ENCODE results near the gene DKKL1. TPM values are rescaled to one million over a fixed set of nuclear protein-coding genes. Genes with fewer than 3 reads are reported as not detected.

DKKL1 gene
- total and polyA plus RNA-seq, 2 of the 4 experiments (the other 2 are of a cell fraction): 0.67 TPM; not detected in 1

DNA sequence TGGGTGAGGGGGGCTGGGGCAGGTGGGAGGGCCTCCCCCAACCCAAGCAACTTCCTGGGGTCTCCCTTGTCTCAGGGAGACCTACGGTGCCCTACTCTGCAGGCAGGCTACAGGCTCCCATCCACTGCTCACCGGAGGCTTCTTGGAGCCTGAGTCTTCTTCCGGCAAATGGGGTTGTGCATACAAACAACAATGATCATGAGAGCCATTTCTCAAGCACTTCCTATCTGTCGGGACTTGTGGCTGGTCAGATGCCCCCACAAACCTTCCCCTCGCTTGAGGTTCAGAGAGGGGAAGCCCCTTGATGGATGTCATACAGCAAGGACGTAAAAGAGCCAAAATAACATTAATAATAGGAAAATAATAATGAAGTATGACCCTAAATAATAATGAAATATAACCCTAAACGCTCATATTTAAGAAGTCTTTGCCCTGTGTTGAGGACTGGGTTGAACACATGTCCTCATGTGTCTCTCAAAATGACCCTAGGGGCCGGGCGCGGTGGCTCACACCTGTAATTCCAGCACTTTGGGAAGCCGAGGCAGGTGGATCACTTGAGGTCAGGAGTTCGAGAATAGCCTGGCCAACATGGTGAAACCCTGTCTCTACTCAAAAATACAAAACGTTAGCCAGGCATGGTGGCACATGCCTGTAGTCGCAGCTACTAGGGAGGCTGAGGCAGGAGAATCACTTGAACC, 27.7 kb upstream of the DKKL1 start:
- Histone ChIP-seq H3K27me3 (ENCODE audit: control insufficient read depth, insufficient read depth, low read length) (no peaks in the 10 kb centered on the region), H2BK5ac (ENCODE audit: low read depth, low read length, poor library complexity, severe bottlenecking) (no peak overlapping the region), H3K4me3 (ENCODE audit: insufficient read depth, low read depth, low read length) (no peak overlapping the region), H3K18ac (ENCODE audit: low read depth, low read length) (no peak overlapping the region), H3K36me3 (ENCODE audit: control insufficient read depth, insufficient read depth, low read length) (peaks cover 13% of the 10 kb centered on the region), H2BK15ac (ENCODE audit: low read depth, low read length) (no peak overlapping the region), H3K9me3 (ENCODE audit: control insufficient read depth, insufficient read depth, low read length) (no peaks in the 10 kb centered on the region), H2BK20ac (ENCODE audit: low read depth, low read length) (no peak overlapping the region), H4K5ac (ENCODE audit: low read depth, low read length) (no peak overlapping the region), H4K91ac (ENCODE audit: insufficient read depth, low read depth, low read length) (no peak overlapping the region), H3K4ac (ENCODE audit: low read depth, low read length) (no peak overlapping the region), H4K8ac (ENCODE audit: low read depth in 2 of 2, low read length in 2 of 2) (no peak overlapping the region), H3K56ac (ENCODE audit: extremely low read depth, insufficient read depth, low read length) (no peak overlapping the region), H3K9ac (ENCODE audit: low read depth, low read length) (no peak overlapping the region), H3K27ac (ENCODE audit: insufficient read depth, low read length) (no peak overlapping the region), H3K9me1 (ENCODE audit: insufficient read depth, low read length) (peaks cover 6% of the 10 kb centered on the region; the same call in 1 of the 2 replicates), H2AK5ac (ENCODE audit: low read depth, low read length) (no peak overlapping the region), H3K4me2 (ENCODE audit: low read depth, low read length) (no peak overlapping the region), H2AK9ac (replicated peaks; ENCODE audit: low read depth, low read length, poor library complexity) (no peak overlapping the region), H2AFZ (replicated peaks; ENCODE audit: low read length, poor library complexity) (no peak overlapping the region), H3K14ac (replicated peaks; ENCODE audit: low read depth, low read length) (no peak overlapping the region), H3K23ac (ENCODE audit: low read depth, low read length) (no peak overlapping the region), H3K4me1 (ENCODE audit: control insufficient read depth, insufficient read depth, low read length) (no peaks in the 10 kb centered on the region), H4K20me1 (ENCODE audit: insufficient read depth, low read length) (peaks cover 5% of the 10 kb centered on the region; the same call in 1 of the 2 replicates), H3K79me1 (ENCODE audit: low read depth in 1 of 2, low read length in 2 of 2) (peaks cover 0 to 2% of the 10 kb centered on the region in 2 experiments; a peak in 1 of 4 replicates), H2BK120ac (ENCODE audit: low read depth, low read length) (no peak overlapping the region)
- WGBS, 2 experiments (ENCODE audit: extremely low coverage in 2 of 2, insufficient read length in 1 of 2): 80% methylated on average over 3 of the region's 14 CpGs; no CpG with 5 or more reads in 1 of the 2 experiments
- no TSS peak for BruUV-seq (replicated peaks)
- dilution Hi-C loops (cut with HindIII; ENCODE audit: low sequenced_read_pairs, unreplicated experiment) (no loop called here), intact Hi-C loops (cut with micrococcal nuclease) (no loop called here), in situ Hi-C loops (cut with MboI; ENCODE audit: low sequenced_read_pairs) (no loop called here)
- ATAC-seq (ENCODE audit: low read depth): no peak
- no peak for TF ChIP-seq RFX5 (IDR thresholded peaks at IDR 0.05; ENCODE audit: low read depth, low read length)
- no peak for TF ChIP-seq RCOR1 (IDR thresholded peaks at IDR 0.05; ENCODE audit: insufficient replicate concordance, low read length)
- TF ChIP-seq NFE2L2 (IDR thresholded peaks at IDR 0.05; ENCODE audit: low read depth, low read length): no peak
- TF ChIP-seq, protein P1, sequence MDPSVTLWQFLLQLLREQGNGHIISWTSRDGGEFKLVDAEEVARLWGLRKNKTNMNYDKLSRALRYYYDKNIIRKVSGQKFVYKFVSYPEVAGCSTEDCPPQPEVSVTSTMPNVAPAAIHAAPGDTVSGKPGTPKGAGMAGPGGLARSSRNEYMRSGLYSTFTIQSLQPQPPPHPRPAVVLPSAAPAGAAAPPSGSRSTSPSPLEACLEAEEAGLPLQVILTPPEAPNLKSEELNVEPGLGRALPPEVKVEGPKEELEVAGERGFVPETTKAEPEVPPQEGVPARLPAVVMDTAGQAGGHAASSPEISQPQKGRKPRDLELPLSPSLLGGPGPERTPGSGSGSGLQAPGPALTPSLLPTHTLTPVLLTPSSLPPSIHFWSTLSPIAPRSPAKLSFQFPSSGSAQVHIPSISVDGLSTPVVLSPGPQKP (IDR thresholded peaks at IDR 0.05; ENCODE audit: borderline replicate concordance, low read depth, low read length): no peak
- no peak for TF ChIP-seq FOS (IDR thresholded peaks at IDR 0.05; ENCODE audit: low read depth, low read length)
- no peak for TF ChIP-seq SMC3 (IDR thresholded peaks at IDR 0.05; ENCODE audit: low read depth, low read length)
- TF ChIP-seq CEBPB (IDR thresholded peaks at IDR 0.05; ENCODE audit: low read depth, low read length): no peak
- TF ChIP-seq POLR2A (IDR thresholded peaks at IDR 0.05; ENCODE audit: low read depth, low read length): no peak
- TF ChIP-seq, protein P2, sequence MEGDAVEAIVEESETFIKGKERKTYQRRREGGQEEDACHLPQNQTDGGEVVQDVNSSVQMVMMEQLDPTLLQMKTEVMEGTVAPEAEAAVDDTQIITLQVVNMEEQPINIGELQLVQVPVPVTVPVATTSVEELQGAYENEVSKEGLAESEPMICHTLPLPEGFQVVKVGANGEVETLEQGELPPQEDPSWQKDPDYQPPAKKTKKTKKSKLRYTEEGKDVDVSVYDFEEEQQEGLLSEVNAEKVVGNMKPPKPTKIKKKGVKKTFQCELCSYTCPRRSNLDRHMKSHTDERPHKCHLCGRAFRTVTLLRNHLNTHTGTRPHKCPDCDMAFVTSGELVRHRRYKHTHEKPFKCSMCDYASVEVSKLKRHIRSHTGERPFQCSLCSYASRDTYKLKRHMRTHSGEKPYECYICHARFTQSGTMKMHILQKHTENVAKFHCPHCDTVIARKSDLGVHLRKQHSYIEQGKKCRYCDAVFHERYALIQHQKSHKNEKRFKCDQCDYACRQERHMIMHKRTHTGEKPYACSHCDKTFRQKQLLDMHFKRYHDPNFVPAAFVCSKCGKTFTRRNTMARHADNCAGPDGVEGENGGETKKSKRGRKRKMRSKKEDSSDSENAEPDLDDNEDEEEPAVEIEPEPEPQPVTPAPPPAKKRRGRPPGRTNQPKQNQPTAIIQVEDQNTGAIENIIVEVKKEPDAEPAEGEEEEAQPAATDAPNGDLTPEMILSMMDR (conservative IDR thresholded peaks at IDR 0.05; ENCODE audit: low read depth, low read length): no peak
- TF ChIP-seq, protein P3, sequence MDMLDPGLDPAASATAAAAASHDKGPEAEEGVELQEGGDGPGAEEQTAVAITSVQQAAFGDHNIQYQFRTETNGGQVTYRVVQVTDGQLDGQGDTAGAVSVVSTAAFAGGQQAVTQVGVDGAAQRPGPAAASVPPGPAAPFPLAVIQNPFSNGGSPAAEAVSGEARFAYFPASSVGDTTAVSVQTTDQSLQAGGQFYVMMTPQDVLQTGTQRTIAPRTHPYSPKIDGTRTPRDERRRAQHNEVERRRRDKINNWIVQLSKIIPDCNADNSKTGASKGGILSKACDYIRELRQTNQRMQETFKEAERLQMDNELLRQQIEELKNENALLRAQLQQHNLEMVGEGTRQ (IDR thresholded peaks at IDR 0.05; ENCODE audit: low read depth, low read length): no peak
- no peak for TF ChIP-seq BHLHE40 (IDR thresholded peaks at IDR 0.05; ENCODE audit: low read depth, low read length)
- no peak for TF ChIP-seq MXI1 (IDR thresholded peaks at IDR 0.05; ENCODE audit: borderline replicate concordance, low read depth, low read length)
- TF ChIP-seq MAZ (IDR thresholded peaks at IDR 0.05; ENCODE audit: borderline replicate concordance, low read depth, low read length): no peak
- no peak for TF ChIP-seq RAD21 (IDR thresholded peaks at IDR 0.05; ENCODE audit: low read length)
- no peak for TF ChIP-seq CHD1 (IDR thresholded peaks at IDR 0.05; ENCODE audit: low read depth, low read length)
- CTCF ChIA-PET: no interaction called here
- DNase-seq: no peak
- POLR2A ChIA-PET (ENCODE audit: unreplicated experiment): interaction anchor here (0.6 kb wide), 1 partner anchor 44 kb away, joined by 10 read pairs; no protein-coding TSS in a partner anchor
